Left lobe of liver (tissue), 2 donors: Measurements from ENCODE around the gene ODF2. TPM values are rescaled to one million over a fixed set of nuclear protein-coding genes. Genes with fewer than 3 reads are reported as not detected.
A peak's percentile ranks its signal among the peaks of the same experiment; 100 is the strongest.

Experiments used
- ATAC-seq: fragments of 200-7000 bp; cut with Tn5 transposase; one replicate; pipeline ENCODE4 v1.9.1; 2020; ENCODE audit warnings: mild to moderate bottlenecking, moderate library complexity
- DNase-seq: peaks from one replicate; pipeline ENCODE4 v3.0.0-alpha.2; 2020; ENCODE audit warnings: low spot score
- total RNA-seq: library from RNA; stranded (reverse); gene quantifications from one replicate; pipeline ENCODE4 v1.2.1, GENCODE V29; 2021
- donor health status: DM: no; HTN: no; CAD: no; lungs with moderate emphysema.
- donor health status: DM: no; HTN: yes; CAD: no.

ODF2 gene
- total RNA-seq, 1 donor from 2014 or later, result 6.6 TPM

DNA sequence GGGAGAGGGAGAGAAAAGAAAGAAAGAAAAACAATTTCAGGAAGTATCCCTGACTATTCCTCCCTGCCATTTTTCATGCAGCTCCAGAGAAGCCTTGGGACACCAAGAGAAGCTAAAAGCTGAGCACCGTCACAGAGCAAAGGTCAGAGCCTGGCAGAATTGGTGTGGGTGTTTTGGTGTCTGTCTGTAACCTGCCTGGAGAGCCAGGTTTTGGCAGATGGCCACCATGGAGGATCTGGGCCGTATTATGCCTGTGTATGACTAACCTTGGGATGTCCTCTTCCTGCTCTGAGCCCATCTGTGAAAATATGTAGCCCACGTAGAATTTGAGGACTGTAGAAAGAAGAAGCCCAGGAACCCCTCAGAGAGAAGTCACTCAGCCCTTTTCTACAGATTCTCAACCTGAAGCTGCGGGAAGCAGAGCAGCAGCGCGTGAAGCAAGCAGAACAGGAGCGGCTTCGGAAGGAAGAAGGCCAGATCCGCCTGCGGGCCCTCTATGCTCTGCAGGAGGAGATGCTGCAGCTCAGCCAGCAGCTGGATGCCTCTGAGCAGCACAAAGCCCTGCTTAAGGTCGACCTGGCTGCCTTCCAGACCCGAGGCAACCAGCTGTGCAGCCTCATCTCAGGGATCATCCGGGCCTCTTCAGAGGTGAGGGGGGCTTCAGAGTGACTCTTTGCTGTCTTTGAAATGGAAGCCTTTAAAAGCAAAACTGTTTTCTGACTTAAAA, 67.6 kb downstream of the ODF2 start:
- DNase-seq (peak; percentile 87), ATAC-seq (peak; percentile 98)

DNA sequence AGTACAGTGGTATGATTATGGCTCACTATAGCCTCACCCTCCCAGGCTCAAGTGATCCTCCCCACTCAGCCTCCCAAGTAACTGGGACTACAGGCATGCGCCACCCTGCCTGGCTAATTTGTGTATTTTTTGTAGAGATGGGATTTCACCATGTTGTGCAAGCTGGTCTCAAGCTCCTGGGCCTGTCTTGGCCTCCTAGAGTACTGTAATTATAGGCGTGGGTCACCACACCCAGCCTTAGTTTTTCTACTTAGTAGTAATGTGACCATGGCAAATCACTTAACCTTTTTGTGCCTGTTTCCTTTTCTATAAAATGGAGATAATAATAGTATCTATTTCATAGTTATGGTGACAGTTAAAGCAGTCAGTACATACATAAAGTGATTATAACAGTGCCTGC, 70.9 kb downstream of the ODF2 start:
- DNase-seq, result no peak
- ATAC-seq, result no peak

DNA sequence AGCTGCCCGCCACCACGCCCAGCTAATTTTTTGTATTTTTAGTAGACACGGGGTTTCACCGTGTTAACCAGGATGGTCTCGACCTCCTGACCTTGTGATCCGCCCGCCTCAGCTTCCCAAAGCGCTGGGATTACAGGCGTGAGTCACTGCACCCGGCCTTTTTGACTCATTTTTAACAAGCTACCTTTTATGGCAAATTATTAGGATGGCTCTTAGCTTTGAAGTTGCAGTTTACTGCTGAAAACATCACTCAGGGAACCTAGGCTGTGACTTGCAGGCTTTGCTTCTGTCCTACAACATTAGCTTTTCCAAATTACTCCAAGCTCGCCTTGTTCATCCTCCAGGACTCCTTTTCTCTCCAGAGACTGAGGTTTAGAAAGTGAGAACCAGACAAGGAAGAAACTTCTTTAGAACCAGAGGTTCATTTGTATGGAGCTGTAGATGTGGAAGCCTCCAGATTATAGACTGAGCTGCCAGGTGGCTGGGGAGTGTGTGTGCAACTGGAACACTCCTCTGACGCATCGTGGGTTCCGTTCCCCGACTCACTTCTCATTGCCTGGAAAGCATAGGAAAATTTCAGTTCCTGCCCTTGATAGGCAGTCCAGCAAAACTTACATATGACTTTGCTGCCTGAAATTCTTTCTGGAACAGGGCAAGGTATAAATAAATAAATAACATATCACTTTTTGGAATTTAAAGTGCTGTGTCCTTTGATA, 72.8 kb downstream of the ODF2 start:
- DNase-seq, result no peak
- ATAC-seq, result no peak

GRCh38 chr9:128529191-128529590, 73.4 kb downstream of the ODF2 start:
- peak; percentile 31 for ATAC-seq
- DNase-seq, result no peak

GRCh38 chr9:128532581-128532980, 76.8 kb downstream of the ODF2 start:
- no peak for DNase-seq
- ATAC-seq, result no peak

- peak; percentile 91 for ATAC-seq
- DNase-seq, result no peak
Measured at GRCh38 chr9:128540634-128541360, 85.0 kb downstream of the ODF2 start.

DNA sequence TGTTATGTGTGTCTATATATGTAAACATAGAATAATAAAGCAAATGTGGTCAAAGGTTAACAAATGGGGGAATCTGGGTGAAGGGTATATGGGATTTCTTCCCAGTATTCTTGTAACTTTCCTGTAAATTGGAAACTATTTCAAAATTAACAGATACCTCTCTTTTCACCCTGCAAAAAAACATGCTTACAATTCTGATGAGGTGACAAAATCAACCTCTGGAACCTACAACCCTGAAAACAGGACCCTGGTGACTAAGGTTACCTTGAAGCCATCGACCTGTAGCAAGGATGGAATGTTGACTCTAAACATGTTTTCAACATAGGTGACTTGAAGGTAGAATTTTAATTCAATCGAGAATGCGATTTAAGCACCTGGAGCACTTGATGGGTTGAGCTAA, 90.7 kb downstream of the ODF2 start:
- ATAC-seq, result no peak

DNA sequence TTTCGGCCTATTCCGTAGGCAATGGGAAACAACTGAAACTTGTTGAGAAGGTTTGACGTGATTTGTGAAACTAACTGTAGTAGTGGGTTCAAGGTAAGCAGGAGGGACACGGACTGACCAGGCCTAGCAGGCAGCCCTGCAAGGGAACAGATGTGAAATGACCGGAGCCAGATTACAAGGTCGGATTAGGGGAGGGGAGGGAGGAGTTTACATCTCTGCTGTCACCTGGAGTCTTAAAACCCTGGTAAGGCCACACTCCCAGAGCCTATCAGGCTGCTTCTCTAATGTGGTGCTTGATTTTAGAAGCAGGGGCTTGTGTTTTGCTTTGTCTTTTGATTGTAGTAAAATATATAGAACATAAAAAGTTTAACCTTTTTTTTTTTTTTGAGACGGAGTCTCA, 93.1 kb downstream of the ODF2 start:
- DNase-seq (no peak), ATAC-seq (no peak)

More for the DNA sequence above, 90.7 kb downstream of the ODF2 start:
- no peak for DNase-seq

- no peak for ATAC-seq
- no peak for DNase-seq
Measured at GRCh38 chr9:128550226-128550625, 94.4 kb downstream of the ODF2 start.

Other genes starting within 250 kb of the ODF2 start
- 34.8 TPM for gene GOLGA2, start 180.0 kb upstream of the ODF2 start, total RNA-seq
- gene SWI5, start 179.7 kb upstream of the ODF2 start, total RNA-seq, result 17.8 TPM
- 28.7 TPM for gene TRUB2, start 133.6 kb upstream of the ODF2 start, total RNA-seq
- gene COQ4, start 133.2 kb upstream of the ODF2 start, total RNA-seq, result 34.2 TPM
- 30.3 TPM for gene SLC27A4, start 115.5 kb upstream of the ODF2 start, total RNA-seq
- 24.6 TPM for gene URM1, start 84.6 kb upstream of the ODF2 start, total RNA-seq
- gene CERCAM, start 35.1 kb upstream of the ODF2 start, total RNA-seq, result 1.0 TPM
- gene GLE1, start 48.7 kb downstream of the ODF2 start, total RNA-seq, result 12.3 TPM
- 75.7 TPM for gene SPTAN1, start 96.6 kb downstream of the ODF2 start, total RNA-seq
- gene DYNC2I2, start 200.8 kb downstream of the ODF2 start, total RNA-seq, result 24.1 TPM
- 69.3 TPM for gene SET, start 233.2 kb downstream of the ODF2 start, total RNA-seq
- gene PKN3, start 246.5 kb downstream of the ODF2 start, total RNA-seq, result 7.6 TPM